ENCODE results near the gene ARHGAP8.
"Not testable (repeated sequence)": the region's sequence is repeated elsewhere in the genome, so short reads cannot be mapped to it uniquely, and the experiment has no call there.

Gene ARHGAP8

DNA sequence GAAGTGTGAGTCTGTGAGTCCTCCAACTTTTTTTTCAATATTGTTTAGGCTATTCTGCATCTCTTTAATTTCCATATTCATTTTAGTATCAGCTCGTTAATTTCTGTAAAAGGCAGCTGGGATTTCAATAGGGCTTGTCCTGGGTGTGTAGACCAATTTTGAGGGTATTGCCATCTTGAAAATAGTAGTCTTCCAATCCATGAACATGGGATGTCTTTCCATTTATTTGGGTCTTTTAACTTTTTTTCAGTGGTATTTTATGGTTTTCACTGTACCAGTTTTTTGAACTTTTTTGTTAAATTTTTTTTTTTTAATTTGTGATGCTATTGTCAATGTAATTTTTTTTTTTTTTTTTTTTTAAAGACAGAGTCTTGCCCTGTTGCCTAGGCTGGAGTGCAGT lies 79.5 kb downstream of the ARHGAP8 start:
- DNase-seq (ENCODE audit: low read depth), result no peak

DNA sequence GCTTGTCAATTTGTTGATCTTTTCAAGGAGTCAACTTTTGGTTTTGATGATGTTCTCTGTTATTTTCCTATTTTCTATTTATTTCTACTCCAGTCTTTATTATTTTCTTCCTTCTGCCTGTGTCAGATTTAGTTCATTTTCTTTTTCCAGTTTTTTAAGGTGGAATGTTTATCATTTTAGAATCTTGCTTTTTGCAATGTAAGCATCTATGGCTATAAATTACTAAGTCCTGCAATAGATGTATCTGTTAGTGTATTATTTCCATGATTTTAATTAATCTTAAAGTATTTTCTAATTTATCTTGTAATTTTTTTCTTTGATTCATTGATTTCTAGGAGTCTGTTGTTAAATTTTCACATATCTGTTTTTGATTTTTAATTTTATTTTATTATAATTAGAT lies 81.7 kb downstream of the ARHGAP8 start:
- no peak for DNase-seq (ENCODE audit: low read depth)

- DNase-seq (ENCODE audit: low read depth), result no peak
These were observed 85.1 kb downstream of the ARHGAP8 start for GRCh38 chr22:44837481-44837880.

- DNase-seq (ENCODE audit: low read depth), result no peak
These were observed 86.1 kb downstream of the ARHGAP8 start for GRCh38 chr22:44838316-44839016.

DNA sequence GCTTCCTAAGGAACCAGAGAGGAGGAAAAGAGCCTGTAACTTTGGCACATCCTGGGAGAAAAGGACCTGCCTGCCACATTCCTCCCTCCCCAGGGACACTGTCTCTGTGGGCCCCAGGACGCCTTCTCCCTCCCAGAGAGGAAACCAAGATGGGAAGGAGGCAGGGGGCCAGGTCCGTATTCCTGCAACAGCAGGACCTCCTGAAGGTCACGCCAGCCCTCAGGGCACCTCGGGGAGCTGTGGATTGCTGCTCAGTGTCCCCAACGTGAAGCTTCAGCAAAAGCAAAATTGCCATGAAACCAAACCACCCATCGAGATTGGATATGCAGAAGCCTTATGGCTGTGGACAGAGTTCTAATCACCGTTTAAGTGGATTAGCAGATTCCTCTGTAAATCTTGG lies 86.7 kb downstream of the ARHGAP8 start:
- no peak for DNase-seq (ENCODE audit: low read depth)

DNA sequence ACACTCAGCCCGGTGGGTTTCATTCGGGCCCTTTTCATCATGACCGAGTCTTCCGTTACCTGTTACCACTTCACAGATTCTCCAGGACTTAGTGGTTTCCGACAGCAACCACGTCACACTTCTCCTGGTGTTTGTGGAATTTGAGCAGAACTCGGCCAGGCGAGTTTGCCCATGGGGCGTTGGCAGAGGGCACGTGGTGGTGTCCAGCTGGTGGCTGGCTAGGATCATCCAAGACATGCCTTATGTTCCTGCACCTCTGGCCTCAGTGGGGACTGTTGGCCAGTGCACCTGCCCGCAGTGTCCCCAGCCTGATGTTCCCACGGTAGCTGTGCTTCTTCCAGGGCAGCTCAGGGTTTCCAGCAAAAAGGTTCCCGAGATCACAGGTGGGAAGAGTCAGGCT lies 87.3 kb downstream of the ARHGAP8 start:
- DNase-seq (ENCODE audit: low read depth), result no peak

DNA sequence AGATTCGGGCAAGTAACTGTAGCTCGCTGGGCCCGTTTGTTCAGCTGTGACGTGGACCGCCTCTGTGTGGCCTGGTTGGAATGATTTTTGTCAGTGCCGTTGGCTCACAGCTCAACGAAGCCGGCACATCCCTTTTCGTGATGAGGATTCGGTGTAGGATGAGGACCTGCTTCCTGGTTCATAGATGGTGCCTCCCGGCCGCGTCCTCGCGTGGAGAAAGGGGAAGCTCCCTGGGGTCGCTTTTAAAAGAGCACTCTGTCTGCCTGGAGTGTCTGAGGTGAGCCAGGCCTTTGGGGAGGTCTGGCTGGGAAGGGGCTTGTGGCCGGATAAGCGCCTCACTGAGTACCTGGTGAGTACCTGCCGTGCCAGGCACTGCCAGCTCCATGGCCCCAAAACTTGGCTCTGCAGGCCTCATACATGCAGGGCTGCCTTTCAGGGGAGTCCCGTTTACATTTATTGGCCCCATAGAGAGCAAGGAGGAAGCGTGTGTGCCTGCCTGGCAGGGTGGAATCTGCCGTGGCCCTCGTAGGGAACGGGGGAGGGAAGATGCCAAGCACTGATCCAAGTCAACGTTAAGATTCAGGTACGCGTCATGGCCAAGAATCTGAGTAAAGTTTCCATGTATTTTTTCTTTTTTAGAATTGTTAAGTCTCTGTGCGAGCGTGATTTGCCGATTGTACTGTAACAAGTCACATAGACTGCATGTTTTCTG lies 88.4 kb downstream of the ARHGAP8 start:
- DNase-seq (ENCODE audit: low read depth), result no peak

DNA sequence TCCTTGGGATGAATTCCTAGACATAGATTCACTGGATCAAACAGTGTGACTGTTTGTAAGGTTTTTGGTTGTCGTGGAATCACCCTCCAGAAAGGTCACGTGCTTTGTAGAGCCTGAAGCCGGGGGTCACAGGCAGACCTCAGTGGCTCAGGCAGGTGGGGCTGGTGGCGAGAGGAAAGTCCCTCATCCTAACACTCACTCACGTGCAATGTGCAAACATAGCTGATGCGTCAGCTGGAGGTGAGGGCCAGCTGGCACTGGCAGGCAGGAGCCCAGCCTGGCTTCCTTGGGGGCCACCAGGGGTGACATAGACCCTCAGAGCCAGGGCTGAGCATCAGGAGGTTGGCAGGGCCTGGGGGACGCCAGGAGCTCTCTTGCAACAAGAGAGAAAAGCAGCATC lies 90.0 kb downstream of the ARHGAP8 start:
- DNase-seq (ENCODE audit: low read depth), result no peak

DNA sequence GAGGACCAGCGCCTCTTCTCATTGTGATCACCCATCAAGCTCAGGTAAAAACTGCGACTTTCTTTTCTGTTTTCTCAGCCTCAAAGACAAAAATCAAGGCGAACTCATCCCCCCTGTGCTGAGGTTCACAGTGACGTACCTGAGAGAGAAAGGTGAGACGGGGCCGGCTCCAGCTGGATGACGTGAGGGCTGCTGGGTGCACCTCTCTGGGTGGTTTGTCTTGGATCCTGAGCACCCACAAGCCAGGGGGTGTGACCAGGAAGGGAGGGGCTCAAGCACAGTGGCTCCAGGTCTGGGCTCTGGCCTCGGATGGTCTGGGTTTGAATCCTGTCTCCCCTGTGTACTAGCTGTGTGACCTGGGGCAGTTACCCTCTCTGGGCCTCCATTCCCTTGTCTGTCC lies 92.8 kb downstream of the ARHGAP8 start:
- no peak for DNase-seq (ENCODE audit: low read depth)

DNA sequence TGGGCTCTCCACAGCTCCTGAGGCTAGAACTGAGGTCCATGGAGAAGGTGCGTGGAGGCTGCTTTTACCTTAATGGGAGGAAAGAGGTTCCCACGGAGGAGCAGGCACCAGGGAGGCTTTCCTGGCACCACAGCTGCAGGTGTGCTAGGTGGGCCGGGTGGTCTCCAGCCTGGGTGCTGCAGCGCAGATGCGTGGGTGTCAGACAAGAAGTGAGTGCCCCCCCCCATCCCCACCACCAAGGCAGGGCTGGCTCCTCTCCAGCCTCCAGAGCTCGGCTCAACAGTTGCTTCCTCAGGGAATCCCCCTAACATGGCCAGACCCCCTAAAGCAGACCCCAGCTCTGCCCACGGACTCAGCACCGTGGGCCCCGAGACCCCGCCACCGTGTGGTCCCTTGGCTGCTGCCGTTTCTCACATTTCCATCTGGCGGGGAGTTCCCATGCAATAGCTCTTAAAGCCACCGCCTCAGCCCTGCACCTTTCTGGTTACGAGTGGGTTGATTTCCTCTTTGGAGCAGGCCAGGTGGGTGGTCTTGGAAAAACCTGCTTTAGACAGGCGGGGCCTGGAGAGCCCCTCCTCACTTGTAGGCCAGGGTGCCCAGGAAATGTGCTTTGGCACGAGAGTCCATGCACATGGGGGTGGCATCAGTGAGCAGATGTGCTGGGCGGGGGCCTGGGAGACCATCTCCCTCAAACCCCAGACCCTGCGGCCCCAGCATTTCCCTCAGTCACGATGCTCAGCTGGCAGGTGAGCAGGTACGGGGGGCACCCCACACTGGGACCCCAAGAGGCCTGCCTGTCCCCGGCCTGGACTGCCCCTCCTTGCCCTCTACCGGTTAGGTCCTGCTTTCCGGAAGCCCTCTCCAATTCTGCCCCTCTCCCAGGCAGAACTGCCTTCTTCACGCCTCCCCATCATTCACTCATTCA lies 93.7 kb downstream of the ARHGAP8 start:
- no peak for DNase-seq (ENCODE audit: low read depth)

DNA sequence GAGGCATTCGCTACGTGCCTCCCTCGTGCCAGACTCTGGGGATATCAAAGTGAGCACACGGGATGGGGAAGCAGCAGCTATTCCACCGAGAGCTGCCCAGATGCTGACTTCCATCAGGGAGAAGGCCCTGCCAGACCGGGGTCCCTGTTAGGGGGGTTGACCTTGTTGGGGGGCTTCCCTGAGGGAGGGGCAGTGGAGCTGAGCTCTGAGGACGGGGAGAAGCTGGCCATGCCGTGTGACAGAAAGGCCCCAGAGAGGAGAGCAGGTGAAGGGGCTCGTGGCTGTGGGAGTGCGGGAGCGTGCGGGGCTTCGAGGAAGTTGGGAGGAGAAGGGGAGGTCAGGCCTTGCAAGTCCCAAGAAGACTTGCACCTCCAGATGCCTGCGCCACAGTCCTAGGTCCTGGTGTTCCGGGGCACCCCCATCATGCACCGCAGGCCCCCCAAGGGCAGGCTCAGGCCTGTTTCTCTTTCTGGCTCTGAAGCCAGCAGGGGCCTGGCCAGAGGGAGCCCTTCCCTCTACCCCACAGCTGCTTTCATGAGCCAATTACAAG lies 94.4 kb downstream of the ARHGAP8 start:
- DNase-seq (ENCODE audit: low read depth), result no peak

DNA sequence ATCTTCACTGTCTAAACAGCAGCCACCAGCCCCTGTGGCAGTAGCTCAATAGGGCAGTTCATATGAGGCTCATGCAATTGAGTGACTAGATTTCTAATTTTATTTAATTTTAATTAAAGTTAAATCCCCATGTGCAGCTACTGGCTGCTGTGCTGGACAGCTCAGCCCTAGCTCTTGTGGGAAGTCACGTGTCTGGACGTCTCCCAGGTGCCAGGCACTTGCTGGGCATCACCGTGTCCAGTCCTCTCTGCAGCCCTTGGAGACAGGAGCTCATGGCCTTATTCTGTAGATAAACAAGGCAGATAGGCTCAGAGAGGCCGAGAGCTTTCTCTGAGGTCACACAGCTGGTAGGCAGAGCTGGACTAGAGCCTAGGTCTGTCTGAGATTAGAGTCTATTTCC lies 95.0 kb downstream of the ARHGAP8 start:
- no peak for DNase-seq (ENCODE audit: low read depth)

- no peak for DNase-seq (ENCODE audit: low read depth)
These were observed 95.5 kb downstream of the ARHGAP8 start for GRCh38 chr22:44847892-44848291.

DNA sequence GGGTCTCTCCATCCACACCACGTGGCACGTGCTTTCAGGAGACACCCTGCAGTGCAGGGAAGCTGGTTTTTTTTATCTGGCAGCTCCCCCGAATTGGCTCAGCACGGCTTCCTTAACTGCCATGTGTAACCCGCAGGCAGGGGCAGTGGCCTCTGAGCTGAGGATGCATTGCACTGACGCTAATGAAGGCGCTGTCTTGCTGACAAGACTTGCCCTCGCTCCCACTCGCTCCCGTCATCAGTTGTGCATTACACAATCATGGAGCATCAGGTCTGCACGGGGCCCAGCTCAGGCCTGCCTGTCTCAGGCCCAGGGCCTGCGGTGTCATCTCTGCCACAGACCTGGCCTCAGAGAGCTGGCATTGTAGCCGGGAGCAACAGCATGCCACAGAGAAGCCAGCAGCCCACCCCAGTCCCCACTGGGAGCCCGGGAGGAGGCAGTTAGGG lies 95.9 kb downstream of the ARHGAP8 start:
- DNase-seq (ENCODE audit: low read depth), result no peak

- DNase-seq (ENCODE audit: low read depth), result no peak
These were observed 96.5 kb downstream of the ARHGAP8 start for GRCh38 chr22:44848791-44849420.

DNA sequence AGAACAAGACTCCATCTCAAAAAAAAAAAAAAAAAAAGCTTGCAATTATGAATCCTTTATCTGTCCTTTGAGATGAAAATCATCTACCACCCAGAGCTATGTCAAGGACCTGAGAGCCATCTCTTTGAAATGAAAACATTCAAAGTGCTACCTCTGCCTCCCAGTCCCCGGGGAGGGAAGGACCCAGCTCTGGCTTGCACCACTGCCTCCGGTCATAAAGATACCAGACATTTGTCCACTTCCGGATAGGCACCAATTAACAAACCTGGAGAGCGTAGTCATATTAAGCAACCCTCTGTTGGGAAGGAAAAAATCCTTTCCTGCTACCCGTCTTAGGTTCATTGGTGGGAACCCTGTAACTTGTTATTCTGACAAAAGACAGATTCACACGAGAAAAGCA lies 98.6 kb downstream of the ARHGAP8 start:
- no peak for DNase-seq (ENCODE audit: low read depth)

DNA sequence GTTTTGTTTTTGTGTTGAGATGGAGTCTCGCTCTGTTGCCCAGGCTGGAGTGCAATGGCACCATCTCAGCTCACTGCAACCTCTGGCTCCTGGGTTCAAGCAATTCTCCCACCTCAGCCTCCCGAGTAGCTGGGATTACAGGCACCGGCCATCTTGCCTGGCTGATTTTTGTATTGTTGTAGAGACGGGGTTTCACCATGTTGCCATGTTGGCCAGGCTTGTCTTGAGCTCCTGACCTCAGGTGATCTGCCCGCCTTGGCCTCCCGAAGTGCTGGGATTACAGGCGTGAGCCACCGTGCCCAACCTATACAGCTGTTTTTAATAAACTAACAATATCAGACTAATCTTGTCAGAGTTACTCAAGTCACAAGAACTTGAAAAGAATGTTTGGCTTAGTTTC lies 102.3 kb downstream of the ARHGAP8 start:
- not testable (repeated sequence) for DNase-seq (ENCODE audit: low read depth)

GRCh38 chr22:44855855-44856254 lies 103.5 kb downstream of the ARHGAP8 start:
- no peak for DNase-seq (ENCODE audit: low read depth)

GRCh38 chr22:44858819-44859218 lies 106.4 kb downstream of the ARHGAP8 start:
- not testable (repeated sequence) for DNase-seq (ENCODE audit: low read depth)

- no peak for DNase-seq (ENCODE audit: low read depth)
These were observed 107.3 kb downstream of the ARHGAP8 start for GRCh38 chr22:44859641-44860040.

DNA sequence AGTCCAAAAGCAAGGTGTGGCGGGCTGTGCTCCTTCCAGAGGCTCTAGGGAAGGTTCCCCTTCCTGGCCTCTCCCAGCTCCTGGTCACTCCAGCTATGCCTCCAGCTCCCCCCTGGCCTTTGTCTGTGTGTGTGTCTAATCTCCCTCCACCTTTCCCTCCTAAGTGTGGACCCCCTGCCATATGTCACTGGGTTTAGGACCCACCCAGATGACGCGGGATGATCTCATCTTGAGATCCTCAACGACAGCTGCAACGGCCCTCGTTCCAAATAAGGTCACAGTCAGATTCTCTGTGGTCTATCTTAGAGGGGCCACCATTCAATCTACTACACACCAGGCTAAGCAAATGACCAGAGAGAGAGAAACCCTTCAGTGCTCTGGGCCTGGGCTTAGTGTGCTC lies 107.9 kb downstream of the ARHGAP8 start:
- DNase-seq (ENCODE audit: low read depth), result no peak

- no peak for DNase-seq (ENCODE audit: low read depth)
These were observed 108.9 kb downstream of the ARHGAP8 start for GRCh38 chr22:44861245-44861644.

All from stimulated activated CD8-positive, alpha-beta memory T cell treated with anti-CD3 and anti-CD28 coated beads, Interleukin-15, amount 100 ng/mL, for 1 hour (primary cell).